OCI-LY7 (cell line): ENCODE data around the gene RNF111.

Experiments
- EZH2phosphoT487 ChIP-seq: fragments of 200-600 bp; sonication (generic); IDR thresholded peaks from 2 replicates; pipeline ENCODE4 v1.6.1; 2018; ENCODE audit warnings: low read depth, borderline replicate concordance, mild to moderate bottlenecking, mixed run types, antibody characterized with exemption, low read length, moderate library complexity, mixed read lengths
- TF ChIP-seq, protein P1 (sequence below): fragments of 200-600 bp; sonication (generic); conservative IDR thresholded peaks from 2 replicates; pipeline ENCODE4 v1.5.1; 2014; ENCODE audit warnings: mild to moderate bottlenecking, antibody characterized with exemption, low read length, moderate library complexity, mixed read lengths

GRCh38 chr15:59005579-59005978, 18.1 kb downstream of the RNF111 start:
- TF ChIP-seq, protein P1, sequence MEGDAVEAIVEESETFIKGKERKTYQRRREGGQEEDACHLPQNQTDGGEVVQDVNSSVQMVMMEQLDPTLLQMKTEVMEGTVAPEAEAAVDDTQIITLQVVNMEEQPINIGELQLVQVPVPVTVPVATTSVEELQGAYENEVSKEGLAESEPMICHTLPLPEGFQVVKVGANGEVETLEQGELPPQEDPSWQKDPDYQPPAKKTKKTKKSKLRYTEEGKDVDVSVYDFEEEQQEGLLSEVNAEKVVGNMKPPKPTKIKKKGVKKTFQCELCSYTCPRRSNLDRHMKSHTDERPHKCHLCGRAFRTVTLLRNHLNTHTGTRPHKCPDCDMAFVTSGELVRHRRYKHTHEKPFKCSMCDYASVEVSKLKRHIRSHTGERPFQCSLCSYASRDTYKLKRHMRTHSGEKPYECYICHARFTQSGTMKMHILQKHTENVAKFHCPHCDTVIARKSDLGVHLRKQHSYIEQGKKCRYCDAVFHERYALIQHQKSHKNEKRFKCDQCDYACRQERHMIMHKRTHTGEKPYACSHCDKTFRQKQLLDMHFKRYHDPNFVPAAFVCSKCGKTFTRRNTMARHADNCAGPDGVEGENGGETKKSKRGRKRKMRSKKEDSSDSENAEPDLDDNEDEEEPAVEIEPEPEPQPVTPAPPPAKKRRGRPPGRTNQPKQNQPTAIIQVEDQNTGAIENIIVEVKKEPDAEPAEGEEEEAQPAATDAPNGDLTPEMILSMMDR = no peak
- no peak for TF ChIP-seq EZH2phosphoT487
